OCI-LY1 (cell line): ENCODE data around the gene ORAI3.

Experiments
- EZH2 ChIP-seq: fragments of 200-600 bp; sonication (generic), shearing (Covaris generic); IDR thresholded peaks from 2 replicates; pipeline ENCODE4 v1.8.0; 2017; ENCODE audit warnings: borderline replicate concordance, mixed run types, mild to moderate bottlenecking, antibody characterized with exemption, low read length, moderate library complexity, mixed read lengths
- TF ChIP-seq, protein P1 (sequence below): fragments of 200-600 bp; sonication (generic), shearing (Covaris generic); IDR thresholded peaks from 2 replicates; pipeline ENCODE4 v1.5.1; 2017; ENCODE audit warnings: mild to moderate bottlenecking, antibody characterized with exemption, low read length, moderate library complexity, mixed read lengths

DNA sequence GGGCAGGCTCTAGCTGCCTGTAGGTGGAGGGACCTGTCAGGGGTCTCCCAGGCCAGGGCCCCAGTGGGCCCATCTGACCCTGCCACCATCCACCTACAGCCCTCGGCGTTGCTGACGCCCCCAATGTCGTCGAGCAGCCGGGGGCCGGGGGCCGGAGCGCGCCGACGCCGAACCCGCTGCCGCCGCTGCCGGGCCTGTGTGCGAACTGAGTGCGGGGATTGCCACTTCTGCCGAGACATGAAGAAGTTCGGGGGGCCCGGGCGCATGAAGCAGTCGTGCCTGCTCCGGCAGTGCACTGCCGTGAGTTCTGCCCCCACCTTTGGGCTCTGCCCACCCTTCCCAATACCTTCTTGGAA, 23.3 kb upstream of the ORAI3 start:
- TF ChIP-seq, protein P1, sequence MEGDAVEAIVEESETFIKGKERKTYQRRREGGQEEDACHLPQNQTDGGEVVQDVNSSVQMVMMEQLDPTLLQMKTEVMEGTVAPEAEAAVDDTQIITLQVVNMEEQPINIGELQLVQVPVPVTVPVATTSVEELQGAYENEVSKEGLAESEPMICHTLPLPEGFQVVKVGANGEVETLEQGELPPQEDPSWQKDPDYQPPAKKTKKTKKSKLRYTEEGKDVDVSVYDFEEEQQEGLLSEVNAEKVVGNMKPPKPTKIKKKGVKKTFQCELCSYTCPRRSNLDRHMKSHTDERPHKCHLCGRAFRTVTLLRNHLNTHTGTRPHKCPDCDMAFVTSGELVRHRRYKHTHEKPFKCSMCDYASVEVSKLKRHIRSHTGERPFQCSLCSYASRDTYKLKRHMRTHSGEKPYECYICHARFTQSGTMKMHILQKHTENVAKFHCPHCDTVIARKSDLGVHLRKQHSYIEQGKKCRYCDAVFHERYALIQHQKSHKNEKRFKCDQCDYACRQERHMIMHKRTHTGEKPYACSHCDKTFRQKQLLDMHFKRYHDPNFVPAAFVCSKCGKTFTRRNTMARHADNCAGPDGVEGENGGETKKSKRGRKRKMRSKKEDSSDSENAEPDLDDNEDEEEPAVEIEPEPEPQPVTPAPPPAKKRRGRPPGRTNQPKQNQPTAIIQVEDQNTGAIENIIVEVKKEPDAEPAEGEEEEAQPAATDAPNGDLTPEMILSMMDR, result no peak
- TF ChIP-seq EZH2, result no peak
